GM04504 (cell line): Measurements from ENCODE around the gene IRF6.

Source experiments
- DNase-seq: peaks from one replicate; pipeline ENCODE4 v3.0.0-alpha.2; 2012; ENCODE audit warnings: low read depth

The IRF6 gene

GRCh38 chr1:209790286-209791193 is 15.4 kb downstream of the IRF6 start:
- no peak for DNase-seq

GRCh38 chr1:209789245-209789644 is 16.7 kb downstream of the IRF6 start:
- DNase-seq = no peak

GRCh38 chr1:209787551-209787950 is 18.4 kb downstream of the IRF6 start:
- no peak for DNase-seq

GRCh38 chr1:209786146-209786545 is 19.8 kb downstream of the IRF6 start:
- DNase-seq = no peak

GRCh38 chr1:209785592-209785991 is 20.4 kb downstream of the IRF6 start:
- DNase-seq = no peak

- peak; percentile 93 for DNase-seq
Measured at GRCh38 chr1:209784265-209785169, 21.4 kb downstream of the IRF6 start, which contains the start of gene C1orf74. Gene C1orf74 (minus strand): TSS chr1:209784559. CDS start chr1:209783634, 925 bp downstream.

- no peak for DNase-seq
Measured at GRCh38 chr1:209783386-209783785, 22.6 kb downstream of the IRF6 start.

- DNase-seq = no peak
Measured at GRCh38 chr1:209780268-209780667, 25.7 kb downstream of the IRF6 start.

- no peak for DNase-seq
Measured at GRCh38 chr1:209778102-209778501, 27.8 kb downstream of the IRF6 start.

GRCh38 chr1:209777587-209777986 is 28.4 kb downstream of the IRF6 start:
- no peak for DNase-seq

GRCh38 chr1:209775678-209776077 is 30.3 kb downstream of the IRF6 start:
- DNase-seq = no peak

GRCh38 chr1:209774592-209774991 is 31.4 kb downstream of the IRF6 start:
- no peak for DNase-seq

- DNase-seq = no peak
Measured at GRCh38 chr1:209772126-209772525, 33.8 kb downstream of the IRF6 start.

- no peak for DNase-seq
Measured at GRCh38 chr1:209770636-209771415, 35.1 kb downstream of the IRF6 start.

GRCh38 chr1:209769971-209770370 is 36.0 kb downstream of the IRF6 start:
- no peak for DNase-seq

- peak; percentile 58 for DNase-seq
Measured at GRCh38 chr1:209769171-209769904, 36.6 kb downstream of the IRF6 start.

- DNase-seq = no peak
Measured at GRCh38 chr1:209768354-209768774, 37.6 kb downstream of the IRF6 start.

GRCh38 chr1:209767706-209768105 is 38.2 kb downstream of the IRF6 start:
- DNase-seq = no peak

- DNase-seq = no peak
Measured at GRCh38 chr1:209767096-209767495, 38.8 kb downstream of the IRF6 start.

GRCh38 chr1:209766051-209766450 is 39.9 kb downstream of the IRF6 start:
- no peak for DNase-seq

GRCh38 chr1:209761011-209761635 is 44.8 kb downstream of the IRF6 start:
- DNase-seq = no peak
